H1 (cell line): ENCODE results near the gene PACSIN1. TPM values are rescaled to one million over a fixed set of nuclear protein-coding genes. Genes with fewer than 3 reads are reported as not detected.

Source experiments
- NRF1 ChIP-seq: IDR thresholded peaks from 2 replicates; pipeline ENCODE4 v1.6.1; 2011; ENCODE audit warnings: mild to moderate bottlenecking, low read depth, low read length, improper control_type of control experiment
- polyA plus RNA-seq, 7 experiments: library from polyadenylated mRNA; depleted of rRNA in 3 of 7; stranded (reverse) in 5 of 7; unstranded in 2 of 7; fragments of >200 nt in 5 of 7; fragments of 200-250 nt in 2 of 7; gene quantifications; 1 replicate in 5 of 7; 2 replicates in 1 of 7; 4 replicates in 1 of 7; pipeline versions ENCODE4 v1.2.1 to v1.2.3, GENCODE V29; 2011 to 2013; ENCODE audit warnings: missing spikeins in 2 of 7, mixed read lengths in 2 of 7
- total RNA-seq: library from RNA; stranded (reverse); fragmentation: NEBNext Ultra II Directional; extraction: Animal tissue kit (Norgen Biotek cat#: 25700); gene quantifications from 2 replicates; pipeline ENCODE4 v1.2.1, GENCODE V29; 2021
- TF ChIP-seq, protein P1 (sequence below): fragments of 300-600 bp; sonication (generic); IDR thresholded peaks from 2 replicates; pipeline ENCODE4 v1.7.1; 2012; ENCODE audit warnings: low read length, moderate library complexity, mild to moderate bottlenecking, inconsistent platforms; ENCODE audit not compliant: insufficient replicate concordance
- TF ChIP-seq, protein P2 (sequence below): IDR thresholded peaks from 2 replicates; pipeline ENCODE4 v1.6.1; 2012; ENCODE audit warnings: inconsistent platforms

Gene PACSIN1
- total and polyA plus RNA-seq, 2 of the 8 experiments (the other 6 are each of a cell fraction or from before 2014, with no cell fraction given) = 5.9 to 11.1 TPM

DNA sequence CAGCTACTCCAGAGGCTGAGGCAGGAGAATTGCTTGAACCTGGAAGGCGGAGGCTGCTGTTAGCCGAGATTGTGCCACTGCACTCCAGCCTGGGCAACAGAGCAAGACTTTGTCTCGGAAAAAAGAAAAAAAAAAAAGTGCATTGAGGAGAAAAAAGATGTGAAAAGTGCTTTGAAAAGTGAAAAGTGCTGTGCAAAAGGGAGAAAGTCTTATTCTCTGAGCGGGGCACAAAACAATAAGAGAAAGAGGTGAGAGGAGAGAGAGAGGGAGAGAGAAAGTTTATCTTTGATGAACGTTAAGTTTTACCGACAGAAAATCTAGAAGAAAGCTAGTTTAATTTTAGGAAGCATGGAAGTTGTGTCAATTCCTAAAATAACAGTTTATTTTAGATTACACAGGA lies 3.9 kb upstream of the PACSIN1 start (continued):
- TF ChIP-seq, protein P1, sequence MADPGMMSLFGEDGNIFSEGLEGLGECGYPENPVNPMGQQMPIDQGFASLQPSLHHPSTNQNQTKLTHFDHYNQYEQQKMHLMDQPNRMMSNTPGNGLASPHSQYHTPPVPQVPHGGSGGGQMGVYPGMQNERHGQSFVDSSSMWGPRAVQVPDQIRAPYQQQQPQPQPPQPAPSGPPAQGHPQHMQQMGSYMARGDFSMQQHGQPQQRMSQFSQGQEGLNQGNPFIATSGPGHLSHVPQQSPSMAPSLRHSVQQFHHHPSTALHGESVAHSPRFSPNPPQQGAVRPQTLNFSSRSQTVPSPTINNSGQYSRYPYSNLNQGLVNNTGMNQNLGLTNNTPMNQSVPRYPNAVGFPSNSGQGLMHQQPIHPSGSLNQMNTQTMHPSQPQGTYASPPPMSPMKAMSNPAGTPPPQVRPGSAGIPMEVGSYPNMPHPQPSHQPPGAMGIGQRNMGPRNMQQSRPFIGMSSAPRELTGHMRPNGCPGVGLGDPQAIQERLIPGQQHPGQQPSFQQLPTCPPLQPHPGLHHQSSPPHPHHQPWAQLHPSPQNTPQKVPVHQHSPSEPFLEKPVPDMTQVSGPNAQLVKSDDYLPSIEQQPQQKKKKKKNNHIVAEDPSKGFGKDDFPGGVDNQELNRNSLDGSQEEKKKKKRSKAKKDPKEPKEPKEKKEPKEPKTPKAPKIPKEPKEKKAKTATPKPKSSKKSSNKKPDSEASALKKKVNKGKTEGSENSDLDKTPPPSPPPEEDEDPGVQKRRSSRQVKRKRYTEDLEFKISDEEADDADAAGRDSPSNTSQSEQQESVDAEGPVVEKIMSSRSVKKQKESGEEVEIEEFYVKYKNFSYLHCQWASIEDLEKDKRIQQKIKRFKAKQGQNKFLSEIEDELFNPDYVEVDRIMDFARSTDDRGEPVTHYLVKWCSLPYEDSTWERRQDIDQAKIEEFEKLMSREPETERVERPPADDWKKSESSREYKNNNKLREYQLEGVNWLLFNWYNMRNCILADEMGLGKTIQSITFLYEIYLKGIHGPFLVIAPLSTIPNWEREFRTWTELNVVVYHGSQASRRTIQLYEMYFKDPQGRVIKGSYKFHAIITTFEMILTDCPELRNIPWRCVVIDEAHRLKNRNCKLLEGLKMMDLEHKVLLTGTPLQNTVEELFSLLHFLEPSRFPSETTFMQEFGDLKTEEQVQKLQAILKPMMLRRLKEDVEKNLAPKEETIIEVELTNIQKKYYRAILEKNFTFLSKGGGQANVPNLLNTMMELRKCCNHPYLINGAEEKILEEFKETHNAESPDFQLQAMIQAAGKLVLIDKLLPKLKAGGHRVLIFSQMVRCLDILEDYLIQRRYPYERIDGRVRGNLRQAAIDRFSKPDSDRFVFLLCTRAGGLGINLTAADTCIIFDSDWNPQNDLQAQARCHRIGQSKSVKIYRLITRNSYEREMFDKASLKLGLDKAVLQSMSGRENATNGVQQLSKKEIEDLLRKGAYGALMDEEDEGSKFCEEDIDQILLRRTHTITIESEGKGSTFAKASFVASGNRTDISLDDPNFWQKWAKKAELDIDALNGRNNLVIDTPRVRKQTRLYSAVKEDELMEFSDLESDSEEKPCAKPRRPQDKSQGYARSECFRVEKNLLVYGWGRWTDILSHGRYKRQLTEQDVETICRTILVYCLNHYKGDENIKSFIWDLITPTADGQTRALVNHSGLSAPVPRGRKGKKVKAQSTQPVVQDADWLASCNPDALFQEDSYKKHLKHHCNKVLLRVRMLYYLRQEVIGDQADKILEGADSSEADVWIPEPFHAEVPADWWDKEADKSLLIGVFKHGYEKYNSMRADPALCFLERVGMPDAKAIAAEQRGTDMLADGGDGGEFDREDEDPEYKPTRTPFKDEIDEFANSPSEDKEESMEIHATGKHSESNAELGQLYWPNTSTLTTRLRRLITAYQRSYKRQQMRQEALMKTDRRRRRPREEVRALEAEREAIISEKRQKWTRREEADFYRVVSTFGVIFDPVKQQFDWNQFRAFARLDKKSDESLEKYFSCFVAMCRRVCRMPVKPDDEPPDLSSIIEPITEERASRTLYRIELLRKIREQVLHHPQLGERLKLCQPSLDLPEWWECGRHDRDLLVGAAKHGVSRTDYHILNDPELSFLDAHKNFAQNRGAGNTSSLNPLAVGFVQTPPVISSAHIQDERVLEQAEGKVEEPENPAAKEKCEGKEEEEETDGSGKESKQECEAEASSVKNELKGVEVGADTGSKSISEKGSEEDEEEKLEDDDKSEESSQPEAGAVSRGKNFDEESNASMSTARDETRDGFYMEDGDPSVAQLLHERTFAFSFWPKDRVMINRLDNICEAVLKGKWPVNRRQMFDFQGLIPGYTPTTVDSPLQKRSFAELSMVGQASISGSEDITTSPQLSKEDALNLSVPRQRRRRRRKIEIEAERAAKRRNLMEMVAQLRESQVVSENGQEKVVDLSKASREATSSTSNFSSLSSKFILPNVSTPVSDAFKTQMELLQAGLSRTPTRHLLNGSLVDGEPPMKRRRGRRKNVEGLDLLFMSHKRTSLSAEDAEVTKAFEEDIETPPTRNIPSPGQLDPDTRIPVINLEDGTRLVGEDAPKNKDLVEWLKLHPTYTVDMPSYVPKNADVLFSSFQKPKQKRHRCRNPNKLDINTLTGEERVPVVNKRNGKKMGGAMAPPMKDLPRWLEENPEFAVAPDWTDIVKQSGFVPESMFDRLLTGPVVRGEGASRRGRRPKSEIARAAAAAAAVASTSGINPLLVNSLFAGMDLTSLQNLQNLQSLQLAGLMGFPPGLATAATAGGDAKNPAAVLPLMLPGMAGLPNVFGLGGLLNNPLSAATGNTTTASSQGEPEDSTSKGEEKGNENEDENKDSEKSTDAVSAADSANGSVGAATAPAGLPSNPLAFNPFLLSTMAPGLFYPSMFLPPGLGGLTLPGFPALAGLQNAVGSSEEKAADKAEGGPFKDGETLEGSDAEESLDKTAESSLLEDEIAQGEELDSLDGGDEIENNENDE = no peak
- TF ChIP-seq NRF1 = no peak
- TF ChIP-seq, protein P2, sequence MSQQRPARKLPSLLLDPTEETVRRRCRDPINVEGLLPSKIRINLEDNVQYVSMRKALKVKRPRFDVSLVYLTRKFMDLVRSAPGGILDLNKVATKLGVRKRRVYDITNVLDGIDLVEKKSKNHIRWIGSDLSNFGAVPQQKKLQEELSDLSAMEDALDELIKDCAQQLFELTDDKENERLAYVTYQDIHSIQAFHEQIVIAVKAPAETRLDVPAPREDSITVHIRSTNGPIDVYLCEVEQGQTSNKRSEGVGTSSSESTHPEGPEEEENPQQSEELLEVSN = no peak
